SK-N-SH treated with all-trans-retinoic acid at 6 μM for 48 hours (cell line): ENCODE results near the gene SLC6A8.

Source experiments
- ATAC-seq: fragments of 200-7000 bp; cut with Tn5 transposase; 3 replicates; pipeline ENCODE4 v1.9.1; 2020; ENCODE audit warnings: mild to moderate bottlenecking, moderate library complexity
- BACH2 ChIP-seq: fragments of 250-450 bp; sonication (Bioruptor Pico); IDR thresholded peaks from 2 replicates; pipeline ENCODE4 v1.9.0; 2021; ENCODE audit warnings: mild to moderate bottlenecking, borderline replicate concordance
- CREB5 ChIP-seq: fragments of 250-450 bp; sonication (Bioruptor Pico); IDR thresholded peaks from 2 replicates; pipeline ENCODE4 v1.5.1; 2020; ENCODE audit warnings: low read depth, mild to moderate bottlenecking, moderate library complexity
- CSDC2 ChIP-seq: fragments of 250-450 bp; sonication (Bioruptor Pico); IDR thresholded peaks from 2 replicates; pipeline ENCODE4 v1.5.0; 2020; ENCODE audit warnings: mild to moderate bottlenecking, moderate library complexity
- ESRRG ChIP-seq: fragments of 250-450 bp; sonication (Bioruptor Pico); IDR thresholded peaks from 2 replicates; pipeline ENCODE4 v1.6.1; 2021; ENCODE audit warnings: mild to moderate bottlenecking
- ISL1 ChIP-seq: fragments of 250-450 bp; sonication (Bioruptor Pico); IDR thresholded peaks from 2 replicates; pipeline ENCODE4 v2.1.2; 2022; ENCODE audit warnings: mild to moderate bottlenecking, moderate library complexity
- OSR1 ChIP-seq: fragments of 250-450 bp; sonication (Bioruptor Pico); IDR thresholded peaks from 2 replicates; pipeline ENCODE4 v1.8.0; 2022; ENCODE audit warnings: moderate library complexity, mild to moderate bottlenecking, inconsistent platforms
- PATZ1 ChIP-seq: fragments of 250-450 bp; sonication (Bioruptor Pico); IDR thresholded peaks from 2 replicates; pipeline ENCODE4 v1.8.0; 2020; ENCODE audit warnings: mild to moderate bottlenecking, moderate library complexity, borderline replicate concordance
- POU6F1 ChIP-seq: fragments of 250-450 bp; sonication (Bioruptor Pico); IDR thresholded peaks from 2 replicates; pipeline ENCODE4 v1.8.0; 2021; ENCODE audit warnings: low read depth, mild to moderate bottlenecking, moderate library complexity, borderline replicate concordance
- PPARA ChIP-seq: fragments of 250-450 bp; sonication (Bioruptor Pico); IDR thresholded peaks from 2 replicates; pipeline ENCODE4 v1.5.0; 2020; ENCODE audit warnings: mild to moderate bottlenecking, borderline replicate concordance
- SNAI2 ChIP-seq: fragments of 250-450 bp; sonication (Bioruptor Pico); IDR thresholded peaks from 2 replicates; pipeline ENCODE4 v1.5.0; 2020; ENCODE audit warnings: mild to moderate bottlenecking, moderate library complexity
- TCF4 ChIP-seq: fragments of 250-450 bp; sonication (Bioruptor Pico); IDR thresholded peaks from 2 replicates; pipeline ENCODE4 v1.8.0; 2021; ENCODE audit warnings: mild to moderate bottlenecking, moderate library complexity, borderline replicate concordance
- TOX ChIP-seq: fragments of 250-450 bp; sonication (Bioruptor Pico); IDR thresholded peaks from 2 replicates; pipeline ENCODE4 v1.8.0; 2021; ENCODE audit warnings: mild to moderate bottlenecking, moderate library complexity, borderline replicate concordance
- TSHZ2 ChIP-seq: fragments of 250-450 bp; sonication (Bioruptor Pico); IDR thresholded peaks from 2 replicates; pipeline ENCODE4 v1.5.0; 2020; ENCODE audit warnings: mild to moderate bottlenecking, moderate library complexity
- ZC3H10 ChIP-seq: fragments of 250-450 bp; sonication (Bioruptor Pico); IDR thresholded peaks from 2 replicates; pipeline ENCODE4 v1.5.1; 2021; ENCODE audit warnings: mild to moderate bottlenecking, moderate library complexity
- ZFP3 ChIP-seq: fragments of 250-450 bp; sonication (Bioruptor Pico); IDR thresholded peaks from 2 replicates; pipeline ENCODE4 v1.5.0; 2020; ENCODE audit warnings: mild to moderate bottlenecking, moderate library complexity
- ZFP30 ChIP-seq: fragments of 450-650 bp; formaldehyde crosslinking; IDR thresholded peaks from 2 replicates; pipeline ENCODE4 v1.5.0; 2022; ENCODE audit warnings: mild to moderate bottlenecking, moderate library complexity
- ZNF565 ChIP-seq: fragments of 450-650 bp; formaldehyde crosslinking; conservative IDR thresholded peaks from 2 replicates; pipeline ENCODE4 v1.5.0; 2020; ENCODE audit warnings: low read depth, mild to moderate bottlenecking, moderate library complexity
- ZNF70 ChIP-seq: fragments of 450-650 bp; formaldehyde crosslinking; IDR thresholded peaks from 2 replicates; pipeline ENCODE4 v1.5.0; 2020; ENCODE audit warnings: mild to moderate bottlenecking, moderate library complexity

Gene SLC6A8

GRCh38 chrX:153714256-153714655 lies 26.5 kb downstream of the SLC6A8 start:
- no peak for TF ChIP-seq ZNF70 (CRISPR knock-in tag)
- TF ChIP-seq PPARA (CRISPR knock-in tag): no peak
- no peak for TF ChIP-seq ZNF565 (CRISPR knock-in tag)
- TF ChIP-seq CSDC2: no peak
- TF ChIP-seq ISL1: no peak
- TF ChIP-seq PATZ1 (CRISPR knock-in tag): no peak
- no peak for TF ChIP-seq ESRRG (CRISPR knock-in tag)
- TF ChIP-seq ZC3H10 (CRISPR knock-in tag): no peak
- TF ChIP-seq POU6F1 (CRISPR knock-in tag): no peak
- TF ChIP-seq ZFP30 (CRISPR knock-in tag): no peak
- TF ChIP-seq TSHZ2: no peak
- TF ChIP-seq TCF4 (CRISPR knock-in tag): no peak
- TF ChIP-seq TOX (CRISPR knock-in tag): no peak
- no peak for ATAC-seq

- no peak for ATAC-seq
- TF ChIP-seq PPARA (CRISPR knock-in tag) (no peak), POU6F1 (CRISPR knock-in tag) (no peak), PATZ1 (CRISPR knock-in tag) (no peak), OSR1 (CRISPR knock-in tag) (no peak), BACH2 (CRISPR knock-in tag) (no peak), TSHZ2 (no peak), ZNF565 (CRISPR knock-in tag) (no peak), ZFP3 (CRISPR knock-in tag) (no peak), ZC3H10 (CRISPR knock-in tag) (no peak), ZNF70 (CRISPR knock-in tag) (no peak), SNAI2 (no peak), TOX (CRISPR knock-in tag) (no peak), TCF4 (CRISPR knock-in tag) (no peak), ZFP30 (CRISPR knock-in tag) (no peak), CREB5 (CRISPR knock-in tag) (no peak)
These were observed 29.7 kb downstream of the SLC6A8 start for GRCh38 chrX:153717445-153717844.
